ENCODE data around the gene HMBS. TPM values are rescaled to one million over a fixed set of nuclear protein-coding genes. Genes with fewer than 3 reads are reported as not detected.
A peak's percentile ranks its signal among the peaks of the same experiment; 100 is the strongest.

HMBS gene
- total RNA-seq, 6 experiments from 2014 or later = 11.3 to 35.3 (median 14.6) TPM

DNA sequence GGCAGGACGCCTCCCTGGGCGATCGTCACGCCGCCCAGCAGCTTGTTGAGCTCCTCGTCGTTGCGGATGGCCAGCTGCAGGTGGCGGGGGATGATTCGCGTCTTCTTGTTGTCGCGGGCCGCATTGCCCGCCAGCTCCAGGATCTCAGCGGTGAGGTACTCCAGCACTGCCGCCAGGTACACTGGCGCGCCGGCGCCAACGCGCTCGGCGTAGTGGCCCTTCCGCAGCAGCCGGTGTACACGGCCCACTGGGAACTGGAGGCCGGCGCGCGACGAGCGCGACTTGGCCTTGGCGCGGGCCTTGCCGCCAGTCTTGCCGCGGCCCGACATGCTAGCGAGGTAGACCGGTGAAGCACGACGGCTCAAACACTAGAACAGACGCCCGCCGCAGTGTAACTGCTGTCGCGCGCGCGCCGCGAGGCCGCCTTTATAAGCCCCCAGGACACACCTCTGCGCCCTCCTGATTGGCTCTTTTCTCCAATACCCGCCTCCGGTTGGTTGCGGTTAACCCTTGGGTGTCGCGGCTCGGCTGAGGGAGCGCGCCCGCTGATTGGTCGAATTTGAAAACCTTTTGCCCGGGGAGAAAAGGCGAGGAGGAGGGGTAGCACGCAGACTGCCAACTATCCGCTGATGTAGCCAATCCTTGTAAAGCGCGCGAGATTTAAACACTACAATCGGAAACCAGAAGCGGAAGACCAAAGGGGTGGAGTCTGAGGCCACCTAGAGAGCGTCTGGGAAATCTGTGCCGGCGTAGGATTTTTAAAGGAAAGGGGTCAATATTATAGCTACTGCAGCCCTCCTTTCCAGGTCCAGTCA, 10.6 kb downstream of the HMBS start:
- ATAC-seq (peak; percentile 89 to 94 (median 92)), DNase-seq (peak; percentile 98 to 100 (median 99))
- no peaks in the 10 kb centered on the region for H3K27me3 ChIP-seq
- peak overlapping the region; percentile 56 to 79 (median 70) for H3K4me3 ChIP-seq
- 0% methylated on average over 31 of the region's 79 CpGs for WGBS (ENCODE audit: insufficient coverage, low coverage, low lambda C conversion rate, missing lambda C conversion rate)
- peak overlapping the region; percentile 67 to 88 (median 87) for H3K27ac ChIP-seq
- intact Hi-C loops (cut with DNase I) = no loop called here
- no peaks in the 10 kb centered on the region for H3K9me3 ChIP-seq
- H3K4me1 ChIP-seq = peaks cover 0 to 19% (median 7%) of the 10 kb centered on the region in 4 donors
- TF ChIP-seq CTCF (IDR thresholded peaks at IDR 0.05) = peak in 2 of 4 donors; percentile 4 to 26
- peak; percentile 99 for TF ChIP-seq POLR2A (IDR thresholded peaks at IDR 0.05)
- peaks cover 0 to 21% (median 9%) of the 10 kb centered on the region in 4 donors for H3K36me3 ChIP-seq

GRCh38 chr11:119099711-119100110, 15.0 kb downstream of the HMBS start:
- Histone ChIP-seq H3K36me3 (peaks cover 0 to 21% (median 9%) of the 10 kb centered on the region in 4 donors), H3K27ac (no peak overlapping the region), H3K9me3 (no peaks in the 10 kb centered on the region), H3K4me3 (no peak overlapping the region), H3K27me3 (no peaks in the 10 kb centered on the region), H3K4me1 (peaks cover 0 to 11% (median 3%) of the 10 kb centered on the region in 4 donors)
- TF ChIP-seq CTCF (IDR thresholded peaks at IDR 0.05) (no peak), POLR2A (IDR thresholded peaks at IDR 0.05) (no peak)
- DNase-seq (no peak), ATAC-seq (no peak)
- 57% methylated on average over 4 of the region's 6 CpGs for WGBS (ENCODE audit: insufficient coverage, low coverage, low lambda C conversion rate, missing lambda C conversion rate)
- intact Hi-C loops (cut with DNase I) = no loop called here

DNA sequence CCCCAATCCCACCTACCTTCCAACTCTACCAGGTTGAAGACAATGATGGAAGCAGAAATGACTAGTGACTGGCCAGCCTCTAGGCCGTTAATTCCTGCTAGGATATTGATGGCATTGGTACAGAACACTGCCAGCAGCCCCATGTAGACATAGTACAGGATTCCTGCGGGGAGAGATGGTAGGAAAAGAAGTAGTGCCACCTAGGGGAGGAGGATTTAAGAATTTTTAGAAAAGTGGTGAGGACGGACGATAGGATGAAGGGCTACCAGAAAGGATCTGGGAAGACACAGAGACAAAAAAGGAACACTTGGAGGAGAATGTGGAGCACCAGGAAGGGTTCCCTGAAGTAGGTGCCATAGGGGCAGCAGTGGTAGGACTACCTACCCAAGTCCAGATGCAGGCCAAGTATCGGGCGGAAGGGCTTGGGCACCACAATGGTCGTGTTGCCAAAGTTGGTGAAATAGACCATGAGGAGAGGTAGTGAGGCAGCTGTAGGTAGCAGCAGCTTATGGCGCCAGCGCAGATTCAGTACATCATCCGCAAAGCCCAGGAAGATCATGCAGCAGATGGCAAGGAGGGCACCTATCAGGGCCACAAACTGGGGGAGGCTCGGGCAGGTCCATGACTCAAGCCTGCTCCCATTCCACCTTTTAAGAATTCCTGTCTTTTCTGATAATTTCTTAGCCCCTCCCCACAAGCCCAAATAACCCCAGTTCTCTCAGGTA, 15.7 kb downstream of the HMBS start:
- Histone ChIP-seq H3K9me3 (no peaks in the 10 kb centered on the region), H3K36me3 (peaks cover 0 to 21% (median 9%) of the 10 kb centered on the region in 4 donors), H3K27me3 (no peaks in the 10 kb centered on the region), H3K4me3 (peak overlapping the region; percentile 73 to 95 (median 88)), H3K4me1 (peaks cover 0 to 11% (median 3%) of the 10 kb centered on the region in 4 donors), H3K27ac (no peak overlapping the region)
- intact Hi-C loops (cut with DNase I) = no loop called here
- 30% methylated on average over 6 of the region's 11 CpGs for WGBS (ENCODE audit: insufficient coverage, low coverage, low lambda C conversion rate, missing lambda C conversion rate)
- TF ChIP-seq POLR2A (IDR thresholded peaks at IDR 0.05) (no peak), CTCF (IDR thresholded peaks at IDR 0.05) (peak; percentile 20 to 47 (median 42))
- DNase-seq = no peak
- ATAC-seq = peak in 1 of 4 donors; percentile 5

DNA sequence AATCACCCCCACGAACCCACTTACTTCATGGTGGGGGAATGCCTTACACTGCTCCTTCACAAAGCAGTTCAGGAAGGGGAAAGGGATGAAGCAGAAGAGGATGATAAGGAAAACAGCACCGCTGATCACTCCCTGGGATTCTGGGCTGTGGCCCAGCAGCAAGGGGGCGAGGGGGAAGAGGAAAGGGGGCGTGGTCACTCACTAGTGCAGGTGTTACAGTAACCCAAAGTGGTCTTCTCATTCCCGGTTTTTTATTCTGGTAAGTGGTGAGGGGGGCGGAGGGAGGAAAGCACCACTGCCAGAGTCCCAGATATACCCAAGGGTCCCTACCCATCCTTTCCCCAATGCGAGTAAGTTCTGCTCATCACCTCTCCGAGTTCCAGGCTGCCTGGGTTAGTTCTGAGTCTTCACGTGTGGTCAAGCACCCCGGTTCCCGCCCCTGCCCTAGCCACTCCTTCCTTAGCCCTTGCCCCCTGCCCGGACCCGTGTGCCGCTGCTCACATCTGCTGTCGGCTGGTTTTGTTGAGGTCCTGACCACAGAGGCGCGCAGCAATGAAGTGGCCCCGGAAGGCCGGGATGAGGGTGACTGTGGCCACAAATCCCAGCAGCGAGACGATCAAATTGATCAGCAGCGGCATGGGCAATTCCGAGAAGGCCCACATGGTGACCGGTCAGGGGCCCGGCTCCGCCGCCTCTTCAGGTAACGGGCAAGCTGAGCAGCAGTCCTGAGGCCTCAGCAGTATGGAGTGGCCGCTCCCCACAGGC, 16.5 kb downstream of the HMBS start:
- H3K27ac ChIP-seq = peak overlapping the region; percentile 75 to 88 (median 77)
- peaks cover 0 to 21% (median 9%) of the 10 kb centered on the region in 4 donors for H3K36me3 ChIP-seq
- no peak for DNase-seq
- H3K4me1 ChIP-seq = peaks cover 0 to 7% (median 3%) of the 10 kb centered on the region in 4 donors
- WGBS (ENCODE audit: insufficient coverage, low coverage, low lambda C conversion rate, missing lambda C conversion rate) = under 1% methylated on average over 20 of the region's 29 CpGs
- no peaks in the 10 kb centered on the region for H3K9me3 ChIP-seq
- TF ChIP-seq CTCF (IDR thresholded peaks at IDR 0.05) (no peak), POLR2A (IDR thresholded peaks at IDR 0.05) (no peak)
- peak overlapping the region; percentile 73 to 95 (median 88) for H3K4me3 ChIP-seq
- peak; percentile 23 to 33 (median 29) for ATAC-seq
- intact Hi-C loops (cut with DNase I) = no loop called here
- no peaks in the 10 kb centered on the region for H3K27me3 ChIP-seq
